ENCODE results near the gene ZBED2.
"Not testable (repeated sequence)": the region's sequence is repeated elsewhere in the genome, so short reads cannot be mapped to it uniquely, and the experiment has no call there.

GRCh38 chr3:111561902-111562301, 33.2 kb downstream of the ZBED2 start:
- not testable (repeated sequence) for TF ChIP-seq JUN (IDR thresholded peaks at IDR 0.05; ENCODE audit: borderline replicate concordance, insufficient read depth, insufficient read length, low read depth); CTCF (IDR thresholded peaks at IDR 0.05; ENCODE audit: extremely low read depth in 1 of 2, insufficient read depth in 1 of 2, low read depth in 1 of 2, low read length in 2 of 2); POLR2AphosphoS5 (IDR thresholded peaks at IDR 0.05; ENCODE audit: insufficient read depth, low read depth, low read length); POLR2A (IDR thresholded peaks at IDR 0.05; ENCODE audit: low read depth, low read length)

Measured in endothelial cell of umbilical vein (primary cell).